Measurements from ENCODE around the gene TMEM72.

The TMEM72 gene

GRCh38 chr10:44937196-44938005 is 26.3 kb downstream of the TMEM72 start:
- H2AFZ ChIP-seq (ENCODE audit: low read length): no peak overlapping the region
- no peaks in the 10 kb centered on the region for H4K20me1 ChIP-seq (ENCODE audit: insufficient read depth, low read length, poor library complexity, severe bottlenecking)
- no peak overlapping the region for H3K4me3 ChIP-seq (ENCODE audit: low read length, poor library complexity, severe bottlenecking)
- no peak overlapping the region for H3K4me2 ChIP-seq (ENCODE audit: low read depth, low read length, poor library complexity, severe bottlenecking)
- no peaks in the 10 kb centered on the region for H3K27me3 ChIP-seq (ENCODE audit: insufficient read depth, low read length, poor library complexity, severe bottlenecking)
- peaks cover 32% of the 10 kb centered on the region for H3K4me1 ChIP-seq (ENCODE audit: insufficient read depth, low read length, poor library complexity, severe bottlenecking)
- H3F3A ChIP-seq (ENCODE audit: low read depth): no peaks in the 10 kb centered on the region
- TF ChIP-seq CTCF (conservative IDR thresholded peaks at IDR 0.05; ENCODE audit: low read length) (no peak), EZH2phosphoT487 (IDR thresholded peaks at IDR 0.05; ENCODE audit: borderline replicate concordance) (no peak)
- H3K36me3 ChIP-seq (ENCODE audit: insufficient read depth, low read length): no peaks in the 10 kb centered on the region
- no peak overlapping the region for H3K9ac ChIP-seq (ENCODE audit: low read depth, low read length, poor library complexity, severe bottlenecking)
- no peaks in the 10 kb centered on the region for H3K79me2 ChIP-seq (ENCODE audit: insufficient read depth, low read length)
- no peaks in the 10 kb centered on the region for H3K9me2 ChIP-seq (replicated peaks; ENCODE audit: low read depth, low read length)
- no peaks in the 10 kb centered on the region for H3K9me3 ChIP-seq (ENCODE audit: insufficient read depth, low read depth, low read length)

- Histone ChIP-seq H3F3A (ENCODE audit: low read depth) (no peaks in the 10 kb centered on the region), H3K36me3 (ENCODE audit: insufficient read depth, low read length) (no peaks in the 10 kb centered on the region), H3K9ac (ENCODE audit: low read depth, low read length, poor library complexity, severe bottlenecking) (no peak overlapping the region), H3K9me3 (ENCODE audit: insufficient read depth, low read depth, low read length) (0 out of 2 replicates have a peak, but pooled peaks cover 1% of the 10 kb centered on the region), H3K4me3 (ENCODE audit: low read length, poor library complexity, severe bottlenecking) (no peak overlapping the region), H3K4me2 (ENCODE audit: low read depth, low read length, poor library complexity, severe bottlenecking) (no peak overlapping the region), H3K9me2 (replicated peaks; ENCODE audit: low read depth, low read length) (no peaks in the 10 kb centered on the region), H3K79me2 (ENCODE audit: insufficient read depth, low read length) (no peaks in the 10 kb centered on the region), H4K20me1 (ENCODE audit: insufficient read depth, low read length, poor library complexity, severe bottlenecking) (no peaks in the 10 kb centered on the region), H2AFZ (ENCODE audit: low read length) (no peak overlapping the region), H3K27me3 (ENCODE audit: insufficient read depth, low read length, poor library complexity, severe bottlenecking) (no peaks in the 10 kb centered on the region), H3K4me1 (ENCODE audit: insufficient read depth, low read length, poor library complexity, severe bottlenecking) (peaks cover 23% of the 10 kb centered on the region)
- no peak for TF ChIP-seq CTCF (conservative IDR thresholded peaks at IDR 0.05; ENCODE audit: low read length)
These were observed 27.8 kb downstream of the TMEM72 start for GRCh38 chr10:44938956-44939355.

- Histone ChIP-seq H3K4me3 (ENCODE audit: low read length, poor library complexity, severe bottlenecking) (no peak overlapping the region), H3K36me3 (ENCODE audit: insufficient read depth, low read length) (no peaks in the 10 kb centered on the region), H3K27me3 (ENCODE audit: insufficient read depth, low read length, poor library complexity, severe bottlenecking) (no peaks in the 10 kb centered on the region), H3F3A (ENCODE audit: low read depth) (no peaks in the 10 kb centered on the region), H3K9me2 (replicated peaks; ENCODE audit: low read depth, low read length) (no peaks in the 10 kb centered on the region), H2AFZ (ENCODE audit: low read length) (no peak overlapping the region), H3K79me2 (ENCODE audit: insufficient read depth, low read length) (no peaks in the 10 kb centered on the region), H3K4me2 (ENCODE audit: low read depth, low read length, poor library complexity, severe bottlenecking) (no peak overlapping the region), H4K20me1 (ENCODE audit: insufficient read depth, low read length, poor library complexity, severe bottlenecking) (no peaks in the 10 kb centered on the region), H3K9me3 (ENCODE audit: insufficient read depth, low read depth, low read length) (0 out of 2 replicates have a peak, but pooled peaks cover 5% of the 10 kb centered on the region), H3K4me1 (ENCODE audit: insufficient read depth, low read length, poor library complexity, severe bottlenecking) (peaks cover 23% of the 10 kb centered on the region), H3K9ac (ENCODE audit: low read depth, low read length, poor library complexity, severe bottlenecking) (no peak overlapping the region)
- TF ChIP-seq EZH2phosphoT487 (IDR thresholded peaks at IDR 0.05; ENCODE audit: borderline replicate concordance) (no peak), CTCF (conservative IDR thresholded peaks at IDR 0.05; ENCODE audit: low read length) (no peak)
These were observed 28.7 kb downstream of the TMEM72 start for GRCh38 chr10:44939691-44940401.
